Fibroblast of lung (primary cell): Measurements from ENCODE around the gene TMEM52B. TPM values are rescaled to one million over a fixed set of nuclear protein-coding genes. Genes with fewer than 3 reads are reported as not detected.
"Not testable (repeated sequence)": the region's sequence is repeated elsewhere in the genome, so short reads cannot be mapped to it uniquely, and the experiment has no call there.

Experiments
- DNase-seq, 2 donors: peaks; one replicate each; pipeline versions ENCODE4 v3.0.0 to v3.0.0-alpha.2; 2010; ENCODE audit warnings: low read depth in 2 of 2
- H2AFZ ChIP-seq: 2 replicates; pipeline ENCODE4 v1.5.1; 2012; ENCODE audit warnings: low read length, control low read depth, inconsistent platforms
- H3K27ac ChIP-seq: 2 replicates; pipeline ENCODE4 v1.5.1; 2011; ENCODE audit warnings: low read length, control low read depth; ENCODE audit not compliant: insufficient read depth
- H3K27me3 ChIP-seq: 2 replicates; pipeline ENCODE4 v1.5.1; 2011; ENCODE audit warnings: mild to moderate bottlenecking, low read length; ENCODE audit not compliant: control insufficient read depth, insufficient read depth
- H3K36me3 ChIP-seq: 2 replicates; pipeline ENCODE4 v1.5.1; 2011; ENCODE audit warnings: low read length; ENCODE audit not compliant: control insufficient read depth, insufficient read depth
- H3K4me1 ChIP-seq: 2 replicates; pipeline ENCODE4 v1.5.1; 2011; ENCODE audit warnings: low read length; ENCODE audit not compliant: control insufficient read depth, insufficient read depth; ENCODE audit errors: extremely low read depth
- H3K4me2 ChIP-seq: 2 replicates; pipeline ENCODE4 v1.5.1; 2011; ENCODE audit warnings: low read length, control low read depth; ENCODE audit not compliant: insufficient read depth; ENCODE audit errors: extremely low read depth
- H3K4me3 ChIP-seq, 4 experiments: fragments of 200-600 bp in 1 of 4; sonication (generic) in 1 of 4; replicated peaks in 1 of 4; 2 replicates each; pipeline ENCODE4 v1.5.1; 2011 to 2016; ENCODE audit warnings: low read length in 4 of 4, low read depth in 3 of 4, mild to moderate bottlenecking in 3 of 4, control low read depth in 2 of 4, inconsistent platforms in 1 of 4, mixed read lengths in 1 of 4; ENCODE audit not compliant: insufficient read depth in 1 of 4; ENCODE audit errors: control extremely low read depth in 1 of 4
- H3K79me2 ChIP-seq: 2 replicates; pipeline ENCODE4 v1.5.1; 2012; ENCODE audit warnings: mild to moderate bottlenecking, low read length, inconsistent platforms; ENCODE audit not compliant: control insufficient read depth, insufficient read depth
- H3K9ac ChIP-seq: 2 replicates; pipeline ENCODE4 v1.5.1; 2011; ENCODE audit warnings: mild to moderate bottlenecking, low read length, control low read depth; ENCODE audit not compliant: insufficient read depth
- H3K9me3 ChIP-seq: 2 replicates; pipeline ENCODE4 v1.5.1; 2012; ENCODE audit warnings: low read depth, low read length; ENCODE audit not compliant: control insufficient read depth, insufficient read depth
- H4K20me1 ChIP-seq: 2 replicates; pipeline ENCODE4 v1.5.1; 2011; ENCODE audit warnings: low read length; ENCODE audit not compliant: control insufficient read depth, insufficient read depth; ENCODE audit errors: extremely low read depth
- EZH2 ChIP-seq: IDR thresholded peaks from 2 replicates; pipeline ENCODE4 v1.5.1; 2012; ENCODE audit warnings: low read length, control low read depth, mild to moderate bottlenecking; ENCODE audit errors: missing control alignments
- polyA plus RNA-seq, 2 donors: library from polyadenylated mRNA; depleted of rRNA in 1 of 2; stranded (reverse) in 1 of 2; unstranded in 1 of 2; fragments of >200 nt; gene quantifications; 2 replicates each; pipeline ENCODE4 v1.2.1, GENCODE V29; 2011 to 2012; ENCODE audit warnings: missing spikeins in 1 of 2
- total RNA-seq: library from RNA; depleted of rRNA; stranded (reverse); fragments of >200 nt; gene quantifications from 2 replicates; pipeline ENCODE4 v1.2.1, GENCODE V29; 2014
- TF ChIP-seq, protein P1 (sequence below), 2 donors: IDR thresholded peaks in 1 of 2; conservative IDR thresholded peaks in 1 of 2; 1 replicate in 1 of 2; 2 replicates in 1 of 2; pipeline ENCODE4 v1.5.1; 2011 to 2012; ENCODE audit warnings: low read length in 2 of 2, control low read depth in 1 of 2, inconsistent platforms in 1 of 2, low read depth in 1 of 2, mild to moderate bottlenecking in 1 of 2

The TMEM52B gene
- total and polyA plus RNA-seq, 2 donors (not counting 1 experiment from before 2014, with no cell fraction given), result 0.50 to 5.7 TPM

DNA sequence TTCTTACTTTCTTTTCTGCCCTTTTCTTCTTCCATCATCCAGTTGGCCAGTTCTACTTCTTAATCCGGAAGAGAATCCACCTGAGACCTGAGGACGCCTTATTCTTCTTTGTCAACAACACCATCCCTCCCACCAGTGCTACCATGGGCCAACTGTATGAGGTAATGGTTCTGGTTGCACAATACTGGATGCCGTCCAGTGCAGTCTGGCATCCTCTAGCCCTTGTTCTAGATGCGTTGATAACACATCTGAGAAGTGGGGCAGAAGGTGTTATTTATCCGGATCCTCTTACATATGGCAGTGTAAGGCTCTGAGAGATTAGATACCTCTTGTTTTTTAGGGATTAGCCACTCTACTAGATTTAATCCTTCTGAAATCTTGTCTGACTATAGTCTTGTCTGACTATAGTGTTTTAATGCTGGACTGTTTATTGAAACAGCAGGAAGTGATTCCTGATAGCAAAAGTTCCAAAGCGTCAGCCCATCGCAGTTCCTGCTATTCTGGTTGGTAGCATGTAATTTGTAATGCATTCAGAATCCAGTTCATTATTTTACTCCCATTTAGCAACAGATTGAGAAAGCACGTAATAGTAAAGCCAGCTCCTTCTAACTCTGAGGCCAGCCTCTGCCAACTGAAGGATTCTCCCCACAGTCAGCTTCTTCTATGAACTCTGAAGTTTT is 41.7 kb downstream of the TMEM52B start:
- Histone ChIP-seq H3K9me3 (no peaks in the 10 kb centered on the region), H3K4me3 (no peak overlapping the region), H2AFZ (no peak overlapping the region), H3K36me3 (peaks cover 6% of the 10 kb centered on the region), H3K27ac (no peak overlapping the region), H3K79me2 (peaks cover 8% of the 10 kb centered on the region), H3K4me2 (no peak overlapping the region), H3K4me1 (no peaks in the 10 kb centered on the region), H3K9ac (no peak overlapping the region), H4K20me1 (no peaks in the 10 kb centered on the region), H3K27me3 (no peaks in the 10 kb centered on the region)
- peak; percentile 70 to 84 for DNase-seq
- TF ChIP-seq, protein P1, sequence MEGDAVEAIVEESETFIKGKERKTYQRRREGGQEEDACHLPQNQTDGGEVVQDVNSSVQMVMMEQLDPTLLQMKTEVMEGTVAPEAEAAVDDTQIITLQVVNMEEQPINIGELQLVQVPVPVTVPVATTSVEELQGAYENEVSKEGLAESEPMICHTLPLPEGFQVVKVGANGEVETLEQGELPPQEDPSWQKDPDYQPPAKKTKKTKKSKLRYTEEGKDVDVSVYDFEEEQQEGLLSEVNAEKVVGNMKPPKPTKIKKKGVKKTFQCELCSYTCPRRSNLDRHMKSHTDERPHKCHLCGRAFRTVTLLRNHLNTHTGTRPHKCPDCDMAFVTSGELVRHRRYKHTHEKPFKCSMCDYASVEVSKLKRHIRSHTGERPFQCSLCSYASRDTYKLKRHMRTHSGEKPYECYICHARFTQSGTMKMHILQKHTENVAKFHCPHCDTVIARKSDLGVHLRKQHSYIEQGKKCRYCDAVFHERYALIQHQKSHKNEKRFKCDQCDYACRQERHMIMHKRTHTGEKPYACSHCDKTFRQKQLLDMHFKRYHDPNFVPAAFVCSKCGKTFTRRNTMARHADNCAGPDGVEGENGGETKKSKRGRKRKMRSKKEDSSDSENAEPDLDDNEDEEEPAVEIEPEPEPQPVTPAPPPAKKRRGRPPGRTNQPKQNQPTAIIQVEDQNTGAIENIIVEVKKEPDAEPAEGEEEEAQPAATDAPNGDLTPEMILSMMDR (conservative IDR thresholded peaks at IDR 0.05 in 1 of 2, IDR thresholded peaks at IDR 0.05 in 1 of 2; ENCODE audit: low read depth in 1 of 2, low read length in 2 of 2), result no peak
- TF ChIP-seq EZH2, result no peak

DNA sequence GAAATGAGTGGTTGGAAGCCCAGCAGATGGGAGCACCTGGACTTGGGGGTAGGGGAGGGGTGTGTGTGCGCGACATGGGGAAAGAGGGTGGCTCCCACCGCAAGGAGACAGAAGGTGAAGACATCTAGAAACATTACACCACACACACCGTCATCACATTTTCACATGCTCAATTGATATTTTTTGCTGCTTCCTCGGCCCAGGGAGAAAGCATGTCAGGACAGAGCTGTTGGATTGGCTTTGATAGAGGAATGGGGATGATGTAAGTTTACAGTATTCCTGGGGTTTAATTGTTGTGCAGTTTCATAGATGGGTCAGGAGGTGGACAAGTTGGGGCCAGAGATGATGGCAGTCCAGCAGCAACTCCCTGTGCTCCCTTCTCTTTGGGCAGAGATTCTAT is 43.0 kb downstream of the TMEM52B start:
- H3K36me3 ChIP-seq, result peaks cover 6% of the 10 kb centered on the region
- peaks cover 3% of the 10 kb centered on the region for H3K79me2 ChIP-seq

DNA sequence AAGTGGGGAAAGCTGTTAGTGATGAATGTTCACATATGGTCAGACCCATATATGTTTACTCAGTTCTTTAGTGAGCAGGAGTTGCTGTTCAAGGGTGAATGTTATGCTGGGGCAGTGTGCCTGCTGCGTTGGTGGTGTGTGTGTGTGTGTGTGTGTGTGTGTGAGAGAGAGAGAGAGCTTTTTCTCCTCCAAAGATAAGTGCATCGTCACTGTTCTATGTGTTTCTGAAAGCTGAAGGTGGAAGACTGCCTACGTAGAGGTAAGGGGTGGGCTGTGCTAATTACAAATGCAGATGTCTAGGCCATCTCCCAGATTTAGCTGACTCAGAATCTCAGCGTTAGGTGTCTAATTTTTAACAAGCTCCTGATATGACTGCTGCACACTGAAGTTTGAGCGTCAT is 44.4 kb downstream of the TMEM52B start:
- H3K27ac ChIP-seq, result no peak overlapping the region
- H3K27me3 ChIP-seq, result no peaks in the 10 kb centered on the region
- H3K9me3 ChIP-seq, result no peaks in the 10 kb centered on the region
- H4K20me1 ChIP-seq, result no peaks in the 10 kb centered on the region
- no peaks in the 10 kb centered on the region for H3K79me2 ChIP-seq
- no peak overlapping the region for H3K9ac ChIP-seq
- H3K4me1 ChIP-seq, result no peaks in the 10 kb centered on the region
- TF ChIP-seq, protein P1 (conservative IDR thresholded peaks at IDR 0.05 in 1 of 2, IDR thresholded peaks at IDR 0.05 in 1 of 2; ENCODE audit: low read depth in 1 of 2, low read length in 2 of 2), result no peak
- TF ChIP-seq EZH2, result no peak
- H3K4me3 ChIP-seq, result no peak overlapping the region
- H2AFZ ChIP-seq, result no peak overlapping the region
- no peak for DNase-seq
- H3K4me2 ChIP-seq, result no peak overlapping the region
- peaks cover 6% of the 10 kb centered on the region for H3K36me3 ChIP-seq

More for the DNA sequence above, 43.0 kb downstream of the TMEM52B start:
- DNase-seq, result no peak
- Histone ChIP-seq H3K4me1 (no peaks in the 10 kb centered on the region), H3K27me3 (no peaks in the 10 kb centered on the region), H3K9me3 (no peaks in the 10 kb centered on the region), H4K20me1 (no peaks in the 10 kb centered on the region), H3K27ac (no peak overlapping the region), H3K4me3 (no peak overlapping the region), H3K4me2 (no peak overlapping the region), H3K9ac (no peak overlapping the region), H2AFZ (no peak overlapping the region)
- no peak for TF ChIP-seq EZH2
- TF ChIP-seq, protein P1 (conservative IDR thresholded peaks at IDR 0.05 in 1 of 2, IDR thresholded peaks at IDR 0.05 in 1 of 2; ENCODE audit: low read depth in 1 of 2, low read length in 2 of 2), result no peak

DNA sequence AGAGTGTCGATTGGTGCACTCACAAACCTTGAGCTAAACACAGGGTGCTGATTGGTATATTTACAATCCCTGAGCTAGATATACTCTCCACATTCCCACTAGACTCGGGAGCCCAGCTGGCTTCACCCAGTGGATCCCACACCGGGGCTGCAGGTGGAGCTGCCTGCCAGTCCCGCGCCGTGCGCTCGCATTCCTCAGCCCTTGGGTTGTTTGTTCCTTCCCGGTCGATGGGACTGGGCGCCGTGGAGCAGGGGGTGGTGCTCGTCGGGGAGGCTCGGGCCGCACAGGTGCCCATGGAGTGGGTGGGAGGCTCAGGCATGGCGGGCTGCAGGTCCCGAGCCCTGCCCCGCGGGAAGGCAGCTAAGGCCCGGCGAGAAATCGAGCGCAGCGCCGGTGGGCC is 46.6 kb downstream of the TMEM52B start:
- H3K4me3 ChIP-seq, H3K4me1 ChIP-seq, H3K4me2 ChIP-seq, H3K27me3 ChIP-seq, DNase-seq, H2AFZ ChIP-seq, H3K9me3 ChIP-seq, H3K79me2 ChIP-seq, H3K27ac ChIP-seq, H4K20me1 ChIP-seq, H3K36me3 ChIP-seq, H3K9ac ChIP-seq: not testable (repeated sequence)
